Pancreas (tissue), 10 donors: ENCODE measurements around the gene CDH22. TPM values are rescaled to one million over a fixed set of nuclear protein-coding genes. Genes with fewer than 3 reads are reported as not detected.
A peak's percentile ranks its signal among the peaks of the same experiment; 100 is the strongest.

Source experiments
- ATAC-seq, 4 donors: fragments of 200-7000 bp; cut with Tn5 transposase; one replicate each; pipeline versions ENCODE4 v1.8.0 to v1.9.1; 2020; ENCODE audit warnings: mild to moderate bottlenecking in 4 of 4, moderate library complexity in 4 of 4
- DNase-seq, 6 donors: peaks; one replicate each; pipeline ENCODE4 v3.0.0-alpha.2; 2020
- FAIRE-seq: peaks from 2 replicates; lab custom pipeline; 2012; peaks lifted over from hg19 to GRCh38; lab: Jason Lieb, UNC
- H3K27ac ChIP-seq, 4 donors: fragments of 200-600 bp; sonication (generic); 1 replicate in 3 of 4; 2 replicates in 1 of 4; pipeline versions ENCODE4 v1.5.0 to v1.8.0; 2020
- H3K27me3 ChIP-seq, 4 donors: fragments of 200-600 bp; one replicate each; pipeline ENCODE4 v1.8.0; 2021
- H3K36me3 ChIP-seq, 3 donors: fragments of 200-600 bp; sonication (generic) in 1 of 3; one replicate each; pipeline versions ENCODE4 v1.5.0 to v1.8.0; 2020 to 2021
- H3K4me1 ChIP-seq, 3 donors: fragments of 200-600 bp; one replicate each; pipeline ENCODE4 v1.8.0; 2021
- H3K4me3 ChIP-seq, 4 donors: fragments of 200-600 bp; sonication (generic) in 2 of 4; one replicate each; pipeline versions ENCODE4 v1.5.0 to v1.8.0; 2020 to 2021
- H3K9me3 ChIP-seq, 4 donors: fragments of 200-600 bp; one replicate each; pipeline ENCODE4 v1.8.0; 2021
- CTCF ChIP-seq, 4 donors: fragments of 200-600 bp; sonication (generic) in 3 of 4; IDR thresholded peaks; one replicate each; pipeline versions ENCODE4 v1.5.0 to v1.8.0; 2021; ENCODE audit warnings: antibody characterized with exemption in 4 of 4
- whole genome bisulfite sequencing, 2 donors: extraction: QIAGEN DNeasy Blood & Tissue Kit; methylation state at CpG; one replicate each; pipeline ENCODE4 v1.1.7; 2013; 5-methylcytosine and 5-hydroxymethylcytosine counted together
- intact Hi-C, 3 donors: fragments of 100-400 bp; cut with DNase I; formaldehyde crosslinking; loops; one replicate each; pipeline versions ENCODE4 v1.11.1 to v1.14.2; 2022
- polyA plus RNA-seq, 2 donors: library from polyadenylated mRNA; stranded (reverse); fragments of 200-250 nt; gene quantifications; one replicate each; pipeline ENCODE4 v1.2.3, GENCODE V29; 2013
- total RNA-seq, 6 donors: library from RNA; stranded (reverse); fragmentation: NEBNext Ultra II Directional in 4 of 6; extraction: Animal tissue kit (Norgen Biotek cat#: 25700) in 4 of 6; gene quantifications; one replicate each; pipeline versions ENCODE4 v1.2.1 to v1.2.4, GENCODE V29; 2021 to 2023
- donor health status: healthy with polysubstance abuse.
- donor health status: DM: no; HTN: no; CAD: no; lungs with moderate emphysema.
- donor health status: DM: no; HTN: no; CAD: no.
- donor health status: control.
- donor health status: control.
- donor health status: Bipolar disorder and iron deficiency.
- donor health status: DM: yes; HTN: yes; CAD: no.
- donor health status: DM: no; HTN: no; CAD: no.
- donor health status: DM: no; HTN: no; CAD: no.
- donor health status: DM: yes; HTN: yes; CAD: no.

CDH22 gene
- total and polyA plus RNA-seq, 8 donors, result 0.97 to 11.9 (median 3.3) TPM

GRCh38 chr20:46135856-46136633, 172.3 kb downstream of the CDH22 start:
- Histone ChIP-seq H3K27me3 (no peaks in the 10 kb centered on the region), H3K9me3 (no peaks in the 10 kb centered on the region), H3K4me1 (no peaks in the 10 kb centered on the region), H3K36me3 (no peaks in the 10 kb centered on the region), H3K27ac (no peak overlapping the region), H3K4me3 (no peak overlapping the region)
- intact Hi-C loops, result loop anchor here in 1 of 3 donors (10.0 kb wide), 1 partner anchor 209 kb away; no protein-coding TSS in a partner anchor
- 48 to 50% methylated on average over 12 of the region's 12 CpGs for WGBS, 2 donors
- no peak for TF ChIP-seq CTCF (IDR thresholded peaks at IDR 0.05)
- DNase-seq (no peak), FAIRE-seq (no peak), ATAC-seq (no peak)

DNA sequence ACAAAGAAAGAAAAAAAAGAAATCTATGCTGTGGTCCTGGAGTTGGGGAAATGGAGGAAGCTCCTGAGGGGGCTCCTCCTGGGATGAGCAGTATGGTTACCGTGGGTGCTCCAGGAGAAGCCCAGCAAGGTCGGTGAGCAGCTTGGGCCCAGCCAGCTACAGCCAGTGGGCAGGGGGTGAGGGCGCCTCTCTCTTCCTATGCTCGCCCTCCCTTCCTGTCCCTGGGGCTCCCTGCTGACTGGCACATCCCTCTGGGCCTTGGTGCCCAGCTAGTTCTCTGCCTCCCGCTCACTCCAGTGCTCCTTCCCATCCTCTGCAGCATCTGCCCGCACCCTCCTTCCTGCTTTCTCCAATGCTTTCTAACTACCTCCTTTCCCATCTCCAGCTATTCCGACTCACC, 173.6 kb downstream of the CDH22 start:
- ATAC-seq, result no peak
- FAIRE-seq, result no peak
- 74 to 79% methylated on average over 7 of the region's 7 CpGs for WGBS, 2 donors
- no peak for DNase-seq
- Histone ChIP-seq H3K36me3 (no peaks in the 10 kb centered on the region), H3K27me3 (no peaks in the 10 kb centered on the region), H3K4me1 (no peaks in the 10 kb centered on the region), H3K9me3 (no peaks in the 10 kb centered on the region), H3K4me3 (no peak overlapping the region), H3K27ac (no peak overlapping the region)
- TF ChIP-seq CTCF (IDR thresholded peaks at IDR 0.05), result no peak
- intact Hi-C loops, result loop anchor here in 2 of 3 donors (5.0 to 10.0 kb wide), 2 partner anchors 210 to 213 kb away; no protein-coding TSS in a partner anchor

- Histone ChIP-seq H3K27me3 (no peaks in the 10 kb centered on the region), H3K4me1 (no peaks in the 10 kb centered on the region), H3K4me3 (no peak overlapping the region), H3K36me3 (no peaks in the 10 kb centered on the region), H3K9me3 (no peaks in the 10 kb centered on the region), H3K27ac (no peak overlapping the region)
- DNase-seq (peak in 1 of 6 donors; percentile 18), ATAC-seq (no peak), FAIRE-seq (no peak)
- TF ChIP-seq CTCF (IDR thresholded peaks at IDR 0.05), result no peak
- intact Hi-C loops, result loop anchor here in 2 of 3 donors (5.0 to 10.0 kb wide), 2 partner anchors 211 to 213 kb away; no protein-coding TSS in a partner anchor
- WGBS, 2 donors, result 67 to 85% methylated on average over 11 of the region's 11 CpGs
Observed at GRCh38 chr20:46133886-46134654, 174.2 kb downstream of the CDH22 start.

GRCh38 chr20:46132705-46133120, 175.6 kb downstream of the CDH22 start:
- Histone ChIP-seq H3K4me3 (no peak overlapping the region), H3K9me3 (no peaks in the 10 kb centered on the region), H3K36me3 (no peaks in the 10 kb centered on the region), H3K27me3 (no peaks in the 10 kb centered on the region), H3K4me1 (no peaks in the 10 kb centered on the region), H3K27ac (no peak overlapping the region)
- intact Hi-C loops, result loop anchor here in 2 of 3 donors (5.0 to 10.0 kb wide), 2 partner anchors 212 to 215 kb away; no protein-coding TSS in a partner anchor
- peak; percentile 46 to 68 (median 56) for TF ChIP-seq CTCF (IDR thresholded peaks at IDR 0.05)
- peak; percentile 47 to 89 (median 72) for DNase-seq
- 11 to 13% methylated on average over 17 of the region's 17 CpGs for WGBS, 2 donors
- no peak for FAIRE-seq
- peak; percentile 87 to 97 (median 94) for ATAC-seq
